Neuronal stem cell (in vitro differentiated cells): ENCODE data around the gene EXOG.

Experiments used
- DNase-seq: peaks from one replicate; pipeline ENCODE4 v3.0.0-alpha.2; 2013; ENCODE audit warnings: low spot score
- H2AFZ ChIP-seq: one replicate; pipeline ENCODE4 v1.6.1; 2013; ENCODE audit warnings: mild to moderate bottlenecking, low read length, inconsistent platforms
- H2AK5ac ChIP-seq: 2 replicates; pipeline ENCODE4 v1.6.1; 2013; ENCODE audit warnings: low read depth, mild to moderate bottlenecking, inconsistent platforms, low read length, moderate library complexity, mixed read lengths
- H2BK120ac ChIP-seq: 2 replicates; pipeline ENCODE4 v1.6.1; 2013; ENCODE audit warnings: low read depth, mild to moderate bottlenecking, inconsistent platforms, low read length, moderate library complexity, mixed read lengths
- H2BK12ac ChIP-seq: one replicate; pipeline ENCODE4 v1.6.1; 2013; ENCODE audit warnings: low read length, inconsistent platforms
- H2BK15ac ChIP-seq: 2 replicates; pipeline ENCODE4 v1.6.1; 2013; ENCODE audit warnings: mild to moderate bottlenecking, low read length, inconsistent platforms, mixed read lengths
- H2BK5ac ChIP-seq: one replicate; pipeline ENCODE4 v1.6.1; 2013; ENCODE audit warnings: inconsistent platforms, mild to moderate bottlenecking, low read length, moderate library complexity
- H3K14ac ChIP-seq: one replicate; pipeline ENCODE4 v1.6.1; 2013; ENCODE audit warnings: low read length, inconsistent platforms
- H3K18ac ChIP-seq: 2 replicates; pipeline ENCODE4 v1.6.1; 2013; ENCODE audit warnings: low read length, inconsistent platforms
- H3K23ac ChIP-seq: 2 replicates; pipeline ENCODE4 v1.6.1; 2013; ENCODE audit warnings: low read depth, mild to moderate bottlenecking, mixed read lengths, low read length, inconsistent platforms; ENCODE audit not compliant: poor library complexity
- H3K27ac ChIP-seq: replicated peaks from 3 replicates; pipeline ENCODE4 v1.5.1; 2013; ENCODE audit warnings: low read length, inconsistent platforms
- H3K27me3 ChIP-seq, 3 experiments: 2 replicates each; pipeline ENCODE4 v1.6.1; 2013; ENCODE audit warnings: low read length in 3 of 3, mild to moderate bottlenecking in 2 of 3, inconsistent platforms in 1 of 3, low read depth in 1 of 3, mixed read lengths in 1 of 3, moderate library complexity in 1 of 3; ENCODE audit not compliant: control insufficient read depth in 3 of 3, insufficient read depth in 3 of 3
- H3K36me3 ChIP-seq, 2 donors: replicated peaks in 1 of 2; 2 replicates each; pipeline ENCODE4 v1.6.1; 2013; ENCODE audit warnings: low read length in 2 of 2; ENCODE audit not compliant: control insufficient read depth in 2 of 2, insufficient read depth in 2 of 2
- H3K4ac ChIP-seq: 2 replicates; pipeline ENCODE4 v1.6.1; 2013; ENCODE audit warnings: inconsistent platforms, mild to moderate bottlenecking, low read length, moderate library complexity
- H3K4me1 ChIP-seq, 2 donors: 1 replicate in 1 of 2; 2 replicates in 1 of 2; pipeline ENCODE4 v1.6.1; 2013; ENCODE audit warnings: low read length in 2 of 2, low read depth in 1 of 2; ENCODE audit not compliant: control insufficient read depth in 2 of 2, insufficient read depth in 1 of 2
- H3K4me2 ChIP-seq: one replicate; pipeline ENCODE4 v1.6.1; 2013; ENCODE audit warnings: mild to moderate bottlenecking, low read length, inconsistent platforms; ENCODE audit not compliant: insufficient read depth, poor library complexity, severe bottlenecking
- H3K4me3 ChIP-seq, 2 donors: 2 replicates each; pipeline ENCODE4 v1.5.1; 2013; ENCODE audit warnings: low read length in 2 of 2, mild to moderate bottlenecking in 2 of 2, inconsistent platforms in 1 of 2, moderate library complexity in 1 of 2
- H3K79me1 ChIP-seq: one replicate; pipeline ENCODE4 v1.6.1; 2013; ENCODE audit warnings: low read depth, mild to moderate bottlenecking, inconsistent platforms, low read length, moderate library complexity
- H3K9ac ChIP-seq: one replicate; pipeline ENCODE4 v1.6.1; 2013; ENCODE audit warnings: mild to moderate bottlenecking, low read depth, low read length, inconsistent platforms; ENCODE audit not compliant: poor library complexity
- H3K9me3 ChIP-seq, 2 donors: replicated peaks in 1 of 2; 2 replicates each; pipeline versions ENCODE3 to v1.6.1; 2013; ENCODE audit warnings: low read length in 2 of 2, mild to moderate bottlenecking in 2 of 2, inconsistent platforms in 1 of 2, low read depth in 1 of 2, mixed read lengths in 1 of 2, moderate library complexity in 1 of 2; ENCODE audit not compliant: control insufficient read depth in 2 of 2, insufficient read depth in 1 of 2
- H4K8ac ChIP-seq: one replicate; pipeline ENCODE4 v1.6.1; 2013; ENCODE audit warnings: low read depth, mild to moderate bottlenecking, inconsistent platforms, low read length, moderate library complexity
- H4K91ac ChIP-seq: one replicate; pipeline ENCODE4 v1.6.1; 2013; ENCODE audit warnings: low read length, low read depth, mild to moderate bottlenecking, inconsistent platforms; ENCODE audit not compliant: poor library complexity
- WGBS, 2 donors: extraction: QIAGEN DNeasy Blood & Tissue Kit; methylation state at CpG; one replicate each; pipeline ENCODE4 v1.1.7; 2013; ENCODE audit warnings: missing lambda C conversion rate in 2 of 2, mixed read lengths in 1 of 2; ENCODE audit not compliant: insufficient read length in 2 of 2, insufficient replicate concordance in 1 of 2; ENCODE audit errors: extremely low coverage in 2 of 2; 5-methylcytosine and 5-hydroxymethylcytosine counted together

Gene EXOG

DNA sequence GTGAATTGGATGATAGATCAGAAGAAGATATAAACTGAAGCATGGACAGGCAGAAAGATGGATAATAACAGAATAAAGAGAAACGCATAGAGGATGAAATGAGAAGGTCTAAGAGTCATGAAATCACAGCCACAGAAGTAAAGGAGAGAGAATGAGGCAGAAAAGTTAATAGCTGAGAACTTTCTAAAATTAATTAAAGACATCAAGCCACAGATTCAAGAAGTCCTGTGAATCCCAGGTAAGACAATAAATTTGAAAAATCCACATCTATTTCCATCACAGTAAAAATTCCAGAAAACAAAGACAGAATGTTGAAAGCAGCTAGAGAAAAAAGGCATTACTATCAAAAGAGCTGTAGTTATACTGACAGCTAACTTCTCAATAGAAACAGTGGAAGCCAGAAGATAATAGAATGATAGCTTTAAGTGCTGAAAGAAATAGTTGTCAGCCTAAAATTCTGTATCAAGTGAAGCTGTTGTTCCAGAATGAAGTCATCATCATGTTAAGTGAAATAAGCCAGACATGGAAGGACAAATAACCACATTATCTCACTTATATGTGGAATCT, 30.5 kb upstream of the EXOG start:
- no CpG with 5 or more reads among the region's 1 CpG for WGBS, 2 donors
- Histone ChIP-seq H3K4ac (no peak overlapping the region), H3K4me3 (no peak overlapping the region), H2BK15ac (no peak overlapping the region), H2BK12ac (no peak overlapping the region), H3K23ac (no peak overlapping the region), H2BK5ac (no peak overlapping the region), H3K27me3 (no peaks in the 10 kb centered on the region), H3K18ac (no peak overlapping the region), H3K9ac (no peak overlapping the region), H3K79me1 (peaks cover 11% of the 10 kb centered on the region), H2BK120ac (no peak overlapping the region), H3K4me2 (no peak overlapping the region), H3K14ac (no peak overlapping the region), H3K27ac (no peak overlapping the region), H3K9me3 (peaks cover 5 to 53% of the 10 kb centered on the region in 2 donors), H3K4me1 (peaks cover 0 to 6% of the 10 kb centered on the region in 2 donors), H2AFZ (no peak overlapping the region), H4K8ac (no peak overlapping the region), H4K91ac (no peak overlapping the region), H3K36me3 (peaks cover 4 to 11% of the 10 kb centered on the region in 2 donors), H2AK5ac (no peak overlapping the region)
- DNase-seq = no peak

DNA sequence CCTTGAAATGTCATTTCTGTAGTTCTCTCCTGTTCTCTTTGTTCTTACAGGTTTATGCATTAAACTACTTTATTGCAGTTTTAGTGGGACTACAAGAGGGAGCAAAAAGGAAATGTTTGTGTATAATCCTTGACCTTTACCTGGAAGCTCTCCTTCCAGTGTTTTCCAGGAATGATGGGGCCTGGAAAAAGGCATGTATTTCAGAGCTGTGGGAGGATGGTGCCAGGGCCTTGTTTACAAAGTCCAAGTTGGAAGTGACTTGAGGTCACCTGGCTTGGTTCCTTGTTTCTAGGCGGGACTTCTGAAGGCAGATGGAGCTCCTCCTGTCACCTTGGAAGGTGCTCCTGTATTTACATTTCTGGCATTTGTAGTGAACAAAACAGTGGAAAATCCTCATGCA, 27.4 kb upstream of the EXOG start:
- H2AK5ac ChIP-seq = no peak overlapping the region
- no peak overlapping the region for H3K14ac ChIP-seq
- peaks cover 0 to 17% of the 10 kb centered on the region in 2 donors for H3K36me3 ChIP-seq
- H3K9ac ChIP-seq = no peak overlapping the region
- no CpG with 5 or more reads among the region's 1 CpG for WGBS, 2 donors
- H2BK120ac ChIP-seq = no peak overlapping the region
- no peak overlapping the region for H3K18ac ChIP-seq
- no peak overlapping the region for H3K23ac ChIP-seq
- H3K4me3 ChIP-seq = no peak overlapping the region
- H4K8ac ChIP-seq = no peak overlapping the region
- H3K27me3 ChIP-seq = no peaks in the 10 kb centered on the region
- H2BK12ac ChIP-seq = no peak overlapping the region
- peaks cover 5 to 65% of the 10 kb centered on the region in 2 donors for H3K9me3 ChIP-seq
- H3K4me2 ChIP-seq = no peak overlapping the region
- peaks cover 15% of the 10 kb centered on the region for H3K79me1 ChIP-seq
- no peak overlapping the region for H3K4ac ChIP-seq
- no peak overlapping the region for H2BK5ac ChIP-seq
- H2AFZ ChIP-seq = no peak overlapping the region
- H3K27ac ChIP-seq = no peak overlapping the region
- no peak for DNase-seq
- H3K4me1 ChIP-seq = no peaks in the 10 kb centered on the region
- no peak overlapping the region for H4K91ac ChIP-seq
- H2BK15ac ChIP-seq = no peak overlapping the region

DNA sequence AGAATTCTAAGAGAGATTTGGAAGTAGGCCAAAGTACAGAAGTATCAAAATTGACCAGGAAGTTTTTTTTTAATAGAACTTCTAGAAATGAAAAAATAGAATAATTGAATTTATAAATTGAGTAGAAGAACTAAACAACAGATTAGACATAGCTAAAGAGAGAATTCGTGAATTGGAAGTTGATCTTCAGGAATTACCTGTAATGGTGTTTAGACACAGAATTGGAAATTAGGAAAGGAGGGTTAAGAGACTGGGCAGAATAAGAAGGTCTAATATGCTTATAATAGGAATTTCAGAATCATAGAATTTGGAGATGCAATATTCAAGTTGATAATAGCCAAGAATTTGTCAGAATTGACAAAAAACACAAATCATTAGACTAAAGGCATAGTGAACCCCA, 26.3 kb upstream of the EXOG start:
- H4K91ac ChIP-seq = no peak overlapping the region
- peaks cover 19% of the 10 kb centered on the region for H3K79me1 ChIP-seq
- H4K8ac ChIP-seq = no peak overlapping the region
- no peak overlapping the region for H2BK12ac ChIP-seq
- H3K4ac ChIP-seq = no peak overlapping the region
- no peak for DNase-seq
- no peak overlapping the region for H3K4me2 ChIP-seq
- H3K9ac ChIP-seq = no peak overlapping the region
- no peak overlapping the region for H2AFZ ChIP-seq
- no peak overlapping the region for H3K18ac ChIP-seq
- WGBS, 2 donors = no CpG with 5 or more reads among the region's 1 CpG
- no peak overlapping the region for H3K23ac ChIP-seq
- no peak overlapping the region for H3K4me3 ChIP-seq
- peaks cover 6 to 61% of the 10 kb centered on the region in 2 donors for H3K9me3 ChIP-seq
- H2BK15ac ChIP-seq = no peak overlapping the region
- peaks cover 0 to 17% of the 10 kb centered on the region in 2 donors for H3K36me3 ChIP-seq
- no peaks in the 10 kb centered on the region for H3K4me1 ChIP-seq
- no peak overlapping the region for H2BK120ac ChIP-seq
- no peak overlapping the region for H2AK5ac ChIP-seq
- H3K27ac ChIP-seq = no peak overlapping the region
- no peak overlapping the region for H2BK5ac ChIP-seq
- H3K14ac ChIP-seq = no peak overlapping the region
- H3K27me3 ChIP-seq = no peaks in the 10 kb centered on the region

DNA sequence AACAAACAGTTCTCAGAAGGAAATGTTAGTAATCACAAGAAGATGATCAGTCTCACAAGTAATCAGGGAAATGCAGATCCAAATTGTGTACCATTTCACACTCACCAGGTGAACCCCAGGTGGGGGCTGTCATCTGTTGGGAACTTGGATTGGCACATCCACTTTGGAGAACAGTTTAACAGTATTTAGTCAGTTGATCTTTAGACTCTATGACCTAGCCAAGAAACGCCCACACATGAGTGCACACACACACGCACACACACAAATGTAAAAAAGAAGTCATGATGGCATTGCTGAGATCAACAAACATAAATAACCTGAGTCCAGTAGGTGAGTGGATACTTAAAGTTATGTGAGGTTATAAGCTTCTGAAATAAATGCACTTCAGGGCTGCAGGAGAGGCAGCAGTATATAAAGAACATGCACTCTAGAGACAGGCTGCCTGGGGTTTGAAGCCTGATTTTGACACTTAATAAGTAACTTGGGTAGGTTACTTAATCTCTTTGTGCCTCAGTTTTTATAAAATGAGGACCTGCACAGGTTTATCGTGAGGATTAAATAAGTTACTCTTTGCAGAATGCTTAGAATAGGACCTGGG, 24.8 kb upstream of the EXOG start:
- Histone ChIP-seq H3K36me3 (peaks cover 0 to 26% of the 10 kb centered on the region in 2 donors), H3K18ac (no peak overlapping the region), H2AK5ac (no peak overlapping the region), H2BK5ac (no peak overlapping the region), H2BK15ac (no peak overlapping the region), H3K4me3 (no peak overlapping the region), H2BK12ac (no peak overlapping the region), H3K14ac (no peak overlapping the region), H3K27ac (no peak overlapping the region), H3K9ac (no peak overlapping the region), H4K8ac (no peak overlapping the region), H3K27me3 (no peaks in the 10 kb centered on the region), H3K23ac (no peak overlapping the region), H4K91ac (no peak overlapping the region), H2AFZ (no peak overlapping the region), H3K4ac (no peak overlapping the region), H2BK120ac (no peak overlapping the region), H3K4me2 (no peak overlapping the region), H3K79me1 (peaks cover 28% of the 10 kb centered on the region), H3K9me3 (peaks cover 6 to 50% of the 10 kb centered on the region in 2 donors), H3K4me1 (no peaks in the 10 kb centered on the region)
- no peak for DNase-seq
- WGBS, 2 donors = no CpG with 5 or more reads among the region's 3 CpGs
